LNCaP clone FGC (cell line): Measurements from ENCODE around the gene CRIP2.

Experiments used
- DNase-seq: peaks from one replicate; pipeline ENCODE4 v3.0.0-alpha.2; 2011; ENCODE audit warnings: low read depth
- H3K4me3 ChIP-seq: 2 replicates; pipeline ENCODE4 v1.5.1; 2011; ENCODE audit warnings: mild to moderate bottlenecking, low read depth, low read length, control low read depth
- CTCF ChIP-seq: IDR thresholded peaks from 2 replicates; pipeline ENCODE4 v1.5.1; 2012; ENCODE audit warnings: mild to moderate bottlenecking; ENCODE audit not compliant: control insufficient read depth, insufficient read depth; ENCODE audit errors: extremely low read depth

The CRIP2 gene

DNA sequence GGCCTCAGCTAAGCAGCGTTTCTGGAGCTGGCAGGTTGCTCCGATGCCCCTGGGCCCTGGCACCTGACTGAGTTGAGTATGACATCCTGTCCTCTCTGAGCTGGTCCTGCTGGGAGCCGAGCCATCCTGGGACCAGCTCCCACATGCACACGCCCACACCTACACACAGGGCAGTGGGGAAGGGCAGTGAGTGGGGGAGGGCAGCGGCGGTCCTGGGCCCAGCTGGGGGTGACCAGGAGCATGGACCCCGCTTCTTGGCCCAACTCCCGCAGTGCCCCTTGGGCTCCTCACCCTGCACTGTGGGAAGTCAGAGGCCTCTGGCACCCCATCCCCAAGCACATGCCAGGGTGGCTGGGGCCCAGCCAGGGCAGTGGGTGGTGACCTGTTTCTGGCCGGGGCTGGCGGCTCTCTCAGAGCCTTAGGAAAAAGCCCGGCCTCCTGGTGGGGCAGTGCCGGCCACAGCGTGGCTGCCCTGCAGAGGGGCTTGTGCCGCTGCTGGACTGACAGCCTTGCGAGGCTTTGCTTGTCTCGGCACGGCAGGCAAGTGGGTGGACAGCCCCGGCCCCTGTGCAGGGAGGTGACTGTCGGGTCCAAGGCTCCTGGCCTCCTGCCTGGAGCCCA lies 5.9 kb upstream of the CRIP2 start:
- DNase-seq: peak; percentile 70
- H3K4me3 ChIP-seq: peak overlapping the region; percentile 7; the same call in 1 of the 2 replicates
- 0 out of 2 replicates have a peak, but pooled peaks have one; percentile 9 for TF ChIP-seq CTCF

- no peak for DNase-seq
- H3K4me3 ChIP-seq: peak overlapping the region; percentile 7; the same call in 1 of the 2 replicates
- no peak for TF ChIP-seq CTCF
Measured at GRCh38 chr14:105469456-105470349, 4.9 kb upstream of the CRIP2 start.

GRCh38 chr14:105470350-105471296 lies 4.0 kb upstream of the CRIP2 start:
- TF ChIP-seq CTCF: no peak
- H3K4me3 ChIP-seq: no peak overlapping the region
- DNase-seq: no peak

DNA sequence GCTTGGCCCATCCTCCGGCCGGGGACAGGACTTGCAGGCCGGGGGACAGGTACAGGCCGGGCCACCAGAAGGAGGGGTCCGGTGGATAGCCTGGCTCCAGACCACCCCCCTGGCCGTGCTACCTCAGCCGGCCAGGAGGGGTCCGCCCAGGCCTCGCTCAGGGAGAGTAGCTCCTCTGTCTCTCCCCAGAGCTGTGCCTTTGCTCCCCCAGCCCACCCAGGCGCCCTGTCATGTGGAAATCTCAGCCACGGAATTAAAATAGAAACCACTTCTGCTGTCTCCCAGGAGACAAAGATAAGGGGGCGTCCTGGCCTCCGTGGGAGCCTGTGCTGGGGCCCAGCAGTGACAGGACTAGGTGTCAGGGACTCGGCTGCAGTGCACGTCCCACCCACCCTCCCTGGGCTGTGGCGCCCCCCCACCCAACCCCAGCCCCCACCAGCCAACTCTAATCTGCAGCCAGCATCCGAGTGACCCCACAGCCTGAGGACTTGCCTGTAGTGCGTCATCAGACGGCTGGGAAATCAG lies 3.3 kb upstream of the CRIP2 start:
- no peak overlapping the region for H3K4me3 ChIP-seq
- no peak for TF ChIP-seq CTCF
- DNase-seq: no peak

DNA sequence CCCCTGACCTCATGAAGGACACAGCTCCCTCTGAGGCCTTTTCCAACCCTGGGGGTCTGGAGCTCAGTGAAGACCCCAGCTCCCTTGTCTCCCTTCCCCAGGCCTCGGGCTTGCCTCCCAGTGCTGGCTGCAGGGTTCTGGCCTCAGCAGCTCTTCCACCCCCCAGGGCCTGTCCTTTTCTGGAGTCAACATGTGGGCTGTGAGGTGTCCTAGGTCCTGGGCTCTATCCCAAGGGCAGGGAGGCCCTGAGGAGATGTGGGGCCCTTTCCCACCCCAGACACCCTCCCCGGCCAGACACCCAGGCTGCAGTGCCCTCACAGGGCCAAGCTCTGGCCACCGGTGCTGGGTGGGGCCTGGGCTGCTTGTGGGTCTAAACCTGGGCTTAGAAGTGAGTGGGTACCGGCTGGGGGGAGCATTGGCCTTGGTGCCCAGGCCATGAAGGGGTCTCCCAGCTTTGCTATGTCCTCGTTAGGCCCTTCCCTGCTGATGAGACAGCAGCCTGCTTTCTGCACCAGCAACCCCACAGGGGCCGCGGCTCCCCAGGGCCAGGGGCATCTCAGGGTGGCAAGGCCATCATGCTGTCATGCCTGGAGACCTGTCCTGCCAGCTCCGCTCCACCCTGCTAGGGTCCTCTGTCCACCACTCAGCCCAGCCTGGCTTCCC lies 2.7 kb upstream of the CRIP2 start:
- no peak for TF ChIP-seq CTCF
- no peak for DNase-seq
- H3K4me3 ChIP-seq: no peak overlapping the region

GRCh38 chr14:105472486-105472991 lies 2.1 kb upstream of the CRIP2 start:
- no peak for TF ChIP-seq CTCF
- DNase-seq: no peak
- H3K4me3 ChIP-seq: no peak overlapping the region; the same call in 1 of the 2 replicates
